22Rv1 (cell line): Measurements from ENCODE around the gene AHCYL2.
"Not testable (repeated sequence)": the region's sequence is repeated elsewhere in the genome, so short reads cannot be mapped to it uniquely, and the experiment has no call there.

Experiments used
- H3K27ac ChIP-seq: fragments of 450-650 bp; 2 replicates; pipeline ENCODE4 v1.5.1; 2017
- ZFX ChIP-seq: fragments of 450-650 bp; IDR thresholded peaks from 2 replicates; pipeline ENCODE4 v1.6.1; 2017; ENCODE audit warnings: antibody characterized with exemption, borderline replicate concordance
- TF ChIP-seq, protein P1 (sequence below): fragments of 450-650 bp; IDR thresholded peaks from 2 replicates; pipeline ENCODE4 v1.5.1; 2017; ENCODE audit warnings: mild to moderate bottlenecking

AHCYL2 gene

GRCh38 chr7:129443612-129444011 is 218.8 kb downstream of the AHCYL2 start:
- TF ChIP-seq, protein P1, sequence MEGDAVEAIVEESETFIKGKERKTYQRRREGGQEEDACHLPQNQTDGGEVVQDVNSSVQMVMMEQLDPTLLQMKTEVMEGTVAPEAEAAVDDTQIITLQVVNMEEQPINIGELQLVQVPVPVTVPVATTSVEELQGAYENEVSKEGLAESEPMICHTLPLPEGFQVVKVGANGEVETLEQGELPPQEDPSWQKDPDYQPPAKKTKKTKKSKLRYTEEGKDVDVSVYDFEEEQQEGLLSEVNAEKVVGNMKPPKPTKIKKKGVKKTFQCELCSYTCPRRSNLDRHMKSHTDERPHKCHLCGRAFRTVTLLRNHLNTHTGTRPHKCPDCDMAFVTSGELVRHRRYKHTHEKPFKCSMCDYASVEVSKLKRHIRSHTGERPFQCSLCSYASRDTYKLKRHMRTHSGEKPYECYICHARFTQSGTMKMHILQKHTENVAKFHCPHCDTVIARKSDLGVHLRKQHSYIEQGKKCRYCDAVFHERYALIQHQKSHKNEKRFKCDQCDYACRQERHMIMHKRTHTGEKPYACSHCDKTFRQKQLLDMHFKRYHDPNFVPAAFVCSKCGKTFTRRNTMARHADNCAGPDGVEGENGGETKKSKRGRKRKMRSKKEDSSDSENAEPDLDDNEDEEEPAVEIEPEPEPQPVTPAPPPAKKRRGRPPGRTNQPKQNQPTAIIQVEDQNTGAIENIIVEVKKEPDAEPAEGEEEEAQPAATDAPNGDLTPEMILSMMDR, result no peak
- no peak for TF ChIP-seq ZFX

DNA sequence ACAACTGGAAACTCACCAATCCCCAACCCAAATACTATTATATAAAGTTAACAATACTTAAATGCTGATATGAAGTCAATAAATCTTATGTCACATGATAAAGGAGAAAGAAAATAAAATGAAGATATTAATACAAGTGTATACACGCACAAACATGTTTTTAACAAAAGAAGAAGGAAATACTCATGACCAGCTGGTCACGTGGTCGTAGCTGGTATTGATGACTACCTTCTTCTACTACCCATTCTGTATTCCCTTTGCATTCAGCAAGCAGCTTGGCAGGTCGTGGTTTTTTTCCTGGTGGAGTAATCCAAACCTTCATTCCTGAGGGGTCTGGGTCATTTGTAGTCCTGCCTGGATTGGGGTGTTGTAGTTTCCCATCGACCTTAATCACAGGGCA is 219.9 kb downstream of the AHCYL2 start:
- not testable (repeated sequence) for H3K27ac ChIP-seq

More at GRCh38 chr7:129443612-129444011, 218.8 kb downstream of the AHCYL2 start:
- H3K27ac ChIP-seq, result no peak overlapping the region

DNA sequence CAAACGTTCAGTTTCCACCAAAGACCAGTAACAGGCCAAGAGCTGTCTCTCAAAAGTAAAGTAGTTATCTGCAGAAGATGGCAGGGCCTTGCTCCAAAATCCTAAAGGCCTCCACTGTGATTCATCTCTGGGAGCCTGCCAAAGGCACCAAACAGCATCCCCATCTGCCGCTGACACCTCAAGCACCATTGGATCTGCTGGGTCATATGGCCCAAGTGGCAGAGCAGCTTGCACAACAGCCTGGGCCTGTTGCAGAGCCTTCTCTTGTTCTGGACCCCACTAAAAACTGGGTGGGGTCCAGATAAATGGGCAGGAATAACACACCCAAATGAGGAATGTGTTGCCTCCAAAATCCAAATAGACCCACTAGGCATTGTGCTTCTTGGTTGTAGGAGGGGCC is 222.1 kb downstream of the AHCYL2 start:
- not testable (repeated sequence) for H3K27ac ChIP-seq

DNA sequence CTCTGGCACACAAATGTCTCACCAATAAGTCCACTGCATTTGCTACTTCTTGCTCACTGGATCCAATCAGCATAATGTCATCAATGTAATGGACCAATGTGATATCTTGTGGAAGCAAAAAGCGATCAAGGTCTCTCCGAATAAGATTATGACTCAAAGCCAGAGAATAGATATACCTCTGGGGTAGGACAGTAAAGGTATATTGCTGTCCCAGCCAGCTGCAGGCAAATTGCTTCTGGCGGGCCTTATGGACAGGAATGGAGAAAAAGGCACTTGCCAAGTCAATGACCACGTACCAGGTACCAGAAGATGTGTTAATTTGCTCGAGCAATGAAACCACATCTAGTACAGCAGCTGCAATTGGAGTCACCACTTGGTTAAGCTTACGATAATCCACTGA is 222.6 kb downstream of the AHCYL2 start:
- not testable (repeated sequence) for H3K27ac ChIP-seq

GRCh38 chr7:129448608-129449007 is 223.8 kb downstream of the AHCYL2 start:
- not testable (repeated sequence) for H3K27ac ChIP-seq

- TF ChIP-seq ZFX, result no peak
- TF ChIP-seq, protein P1, result no peak
- H3K27ac ChIP-seq, result no peak overlapping the region
These were observed 225.5 kb downstream of the AHCYL2 start for GRCh38 chr7:129450295-129450694.

- H3K27ac ChIP-seq, result no peak overlapping the region
- TF ChIP-seq ZFX, result no peak
- TF ChIP-seq, protein P1, result no peak
These were observed 227.9 kb downstream of the AHCYL2 start for GRCh38 chr7:129452589-129453231.

GRCh38 chr7:129453510-129454248 is 228.8 kb downstream of the AHCYL2 start:
- TF ChIP-seq, protein P1, result no peak
- TF ChIP-seq ZFX, result no peak
- H3K27ac ChIP-seq, result no peak overlapping the region

- H3K27ac ChIP-seq, result no peak overlapping the region
- TF ChIP-seq, protein P1, result no peak
- no peak for TF ChIP-seq ZFX
These were observed 229.4 kb downstream of the AHCYL2 start for GRCh38 chr7:129454249-129454551.
